ENCODE data around the gene TMEM236. TPM values are rescaled to one million over a fixed set of nuclear protein-coding genes. Genes with fewer than 3 reads are reported as not detected.

TMEM236 gene
- polyA plus RNA-seq, 1 experiment: 0.02 TPM

- no peak for DNase-seq (ENCODE audit: low read depth, low spot score)
- ChIA-PET POLR2A (no interaction called here), CTCF (interaction anchor here (0.5 to 9.4 kb wide), 41 partner anchors 8 to 466 kb away, joined by 3 to 153 read pairs (median 4); no protein-coding TSS in a partner anchor)
- Histone ChIP-seq H3K4me3 (ENCODE audit: low read depth, low read length) (no peak overlapping the region), H3K27ac (ENCODE audit: low read depth, low read length) (no peak overlapping the region), H3K9me3 (ENCODE audit: control insufficient read depth, insufficient read depth, low read length) (no peaks in the 10 kb centered on the region), H3K27me3 (ENCODE audit: control insufficient read depth, insufficient read depth, low read length) (peaks cover 2% of the 10 kb centered on the region)
- TF ChIP-seq CTCF (IDR thresholded peaks at IDR 0.05; ENCODE audit: low read depth, low read length): peak; percentile 63
Measured at GRCh38 chr10:17847585-17848296, 95.7 kb downstream of the TMEM236 start.

- ChIA-PET CTCF (interaction anchor here (0.5 to 9.4 kb wide), 28 partner anchors 8 to 465 kb away, joined by 3 to 153 read pairs (median 5); no protein-coding TSS in a partner anchor), POLR2A (no interaction called here)
- no peaks in the 10 kb centered on the region for H3K9me3 ChIP-seq (ENCODE audit: control insufficient read depth, insufficient read depth, low read length)
- no peak overlapping the region for H3K27ac ChIP-seq (ENCODE audit: low read depth, low read length)
- DNase-seq (ENCODE audit: low read depth, low spot score): no peak
- no peak for TF ChIP-seq CTCF (IDR thresholded peaks at IDR 0.05; ENCODE audit: low read depth, low read length)
- no peak overlapping the region for H3K4me3 ChIP-seq (ENCODE audit: low read depth, low read length)
- peaks cover 2% of the 10 kb centered on the region for H3K27me3 ChIP-seq (ENCODE audit: control insufficient read depth, insufficient read depth, low read length)
Measured at GRCh38 chr10:17848646-17849045, 96.6 kb downstream of the TMEM236 start.

Small RNA genes lying within 50 kb of the gene (small RNA-seq; reads per million reads assigned to genes)
- 1.3 reads per million for gene MIR511 (ENCODE audit: insufficient read length, low read depth)

Other genes with a start within 250 kb of the TMEM236 start
- gene HACD1, start 134.8 kb upstream of the TMEM236 start, polyA plus RNA-seq (2011; rRNA removed): 42.0 and 53.7 TPM in 2 replicates
- gene STAM, start 108.0 kb upstream of the TMEM236 start, polyA plus RNA-seq (2011; rRNA removed): 31.3 and 43.6 TPM in 2 replicates
- not detected in 2 replicates for gene MRC1, start 57.1 kb downstream of the TMEM236 start, polyA plus RNA-seq (2011; rRNA removed)
- gene SLC39A12, start 199.7 kb downstream of the TMEM236 start, polyA plus RNA-seq (2011; rRNA removed): not detected in 2 replicates

All from AG04450 (cell line).